GM19438 (cell line): Measurements from ENCODE around the gene APCDD1L.

ENCODE experiments used
- ATAC-seq: cut with Tn5 transposase; IDR thresholded peaks from one replicate; pipeline ENCODE4 v1.9.1; 2021; ENCODE audit warnings: low read depth; ENCODE audit not compliant: unreplicated experiment

Gene APCDD1L

DNA sequence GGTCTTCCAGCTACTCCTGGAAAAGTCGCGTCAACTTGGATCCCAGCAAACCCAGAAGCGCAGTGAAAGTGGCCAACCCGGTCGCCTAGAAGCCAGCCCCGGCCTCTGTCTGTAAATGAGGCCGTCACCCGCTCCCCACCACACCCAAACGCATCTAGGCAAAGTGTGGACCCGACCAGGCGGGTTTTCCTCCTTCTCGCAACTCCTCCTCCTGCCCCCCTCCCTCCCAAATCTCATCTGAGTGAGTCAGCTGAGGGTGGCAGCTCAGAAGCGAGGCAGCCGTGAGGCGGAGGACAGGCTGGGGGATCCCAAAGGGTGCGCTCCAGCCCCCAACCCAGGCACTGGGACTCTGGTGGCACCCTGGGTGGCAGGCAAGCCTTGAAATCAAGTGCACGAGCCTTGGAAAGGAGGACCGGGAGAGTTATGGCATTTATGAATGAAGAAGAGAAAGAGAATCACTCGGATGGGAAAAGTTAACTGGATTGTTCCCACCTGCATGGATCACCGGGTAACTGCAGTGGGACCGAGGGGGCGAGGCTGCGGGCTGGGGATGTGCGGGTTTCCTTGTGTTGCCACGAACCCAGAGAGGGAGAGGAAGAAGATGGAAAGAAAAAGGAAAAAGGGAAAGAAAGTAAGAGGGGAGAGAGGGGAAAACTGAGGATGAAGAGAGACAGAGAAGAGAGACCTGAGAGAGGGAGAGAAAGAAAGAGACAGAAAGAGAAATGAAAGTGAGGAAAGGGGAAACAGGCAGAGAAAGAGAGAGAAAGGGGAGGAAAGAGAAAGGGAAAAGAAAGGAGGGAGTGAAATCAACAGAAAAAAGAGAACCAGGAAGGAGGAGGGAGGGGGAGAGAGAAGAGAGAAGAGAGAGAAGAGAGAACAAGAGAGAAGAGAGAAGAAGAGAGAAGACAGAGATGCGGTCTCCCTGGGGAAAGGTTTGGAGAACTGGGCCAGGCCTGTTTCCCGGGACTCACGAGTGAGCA is at the start of gene APCDD1L:
Gene APCDD1L (minus strand): TSS at position 167 of the 980 bp plus-strand sequence. CDS start 692 bp downstream, outside the sequence.
- no peak for ATAC-seq

DNA sequence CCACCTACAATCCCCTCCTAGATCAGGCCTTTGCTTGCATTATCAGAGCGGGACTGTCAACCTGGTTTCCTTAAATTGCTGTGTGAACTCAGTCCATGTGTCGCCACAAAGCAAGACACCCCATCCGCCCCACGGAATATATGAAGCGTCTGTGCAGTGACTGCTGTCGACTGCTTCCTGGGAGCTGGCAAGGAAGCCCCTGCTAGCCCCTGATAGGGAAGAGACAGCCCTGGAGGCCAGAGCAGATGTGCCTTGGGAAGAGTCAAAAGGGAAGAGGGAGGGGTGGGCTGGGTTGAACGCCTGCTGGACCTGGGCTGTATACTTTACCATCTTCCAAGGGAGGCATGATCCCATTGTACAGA is 44.1 kb upstream of the APCDD1L start:
- ATAC-seq: no peak

DNA sequence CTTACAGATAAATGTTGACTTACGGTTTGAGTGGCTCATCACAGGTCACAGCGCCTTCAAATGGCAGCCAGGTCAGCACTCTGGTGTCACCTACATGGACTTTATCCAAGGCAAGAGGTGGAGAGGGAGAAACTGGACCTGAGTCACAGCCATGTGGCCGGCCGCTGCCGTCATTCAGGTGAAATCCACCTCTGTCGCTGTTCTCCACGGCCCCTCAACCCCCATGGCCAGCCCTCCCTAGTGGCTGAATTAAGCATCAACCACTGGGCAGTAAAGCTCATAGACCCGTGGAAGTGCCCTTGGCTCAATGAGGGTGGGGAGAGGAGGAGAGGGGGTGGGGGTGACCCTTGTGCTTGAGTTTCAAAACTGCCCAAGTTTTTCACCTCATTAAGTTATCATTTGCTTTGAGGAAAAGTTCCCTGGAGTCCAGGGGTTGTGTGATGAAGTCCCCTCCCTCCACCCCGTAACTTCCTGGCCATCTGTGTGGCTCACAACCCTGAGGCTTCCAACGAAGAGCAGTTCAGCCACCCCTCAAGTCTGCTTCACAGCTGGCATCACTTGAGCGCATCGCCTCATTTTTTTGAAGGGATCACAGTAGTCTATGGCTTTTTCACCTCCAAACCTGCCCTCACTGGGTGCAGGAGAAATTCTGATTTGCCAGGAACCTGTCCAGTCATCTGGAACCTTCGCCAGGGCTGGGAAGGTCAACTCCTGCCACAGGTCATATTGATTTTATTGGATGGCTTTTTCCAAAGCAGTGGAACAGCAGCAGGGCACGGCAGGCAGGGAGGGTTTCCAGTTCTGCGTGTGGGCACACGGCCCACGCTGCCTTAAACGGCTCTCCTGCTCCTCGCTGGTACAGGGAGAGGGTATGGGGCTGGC is 43.5 kb upstream of the APCDD1L start:
- no peak for ATAC-seq

DNA sequence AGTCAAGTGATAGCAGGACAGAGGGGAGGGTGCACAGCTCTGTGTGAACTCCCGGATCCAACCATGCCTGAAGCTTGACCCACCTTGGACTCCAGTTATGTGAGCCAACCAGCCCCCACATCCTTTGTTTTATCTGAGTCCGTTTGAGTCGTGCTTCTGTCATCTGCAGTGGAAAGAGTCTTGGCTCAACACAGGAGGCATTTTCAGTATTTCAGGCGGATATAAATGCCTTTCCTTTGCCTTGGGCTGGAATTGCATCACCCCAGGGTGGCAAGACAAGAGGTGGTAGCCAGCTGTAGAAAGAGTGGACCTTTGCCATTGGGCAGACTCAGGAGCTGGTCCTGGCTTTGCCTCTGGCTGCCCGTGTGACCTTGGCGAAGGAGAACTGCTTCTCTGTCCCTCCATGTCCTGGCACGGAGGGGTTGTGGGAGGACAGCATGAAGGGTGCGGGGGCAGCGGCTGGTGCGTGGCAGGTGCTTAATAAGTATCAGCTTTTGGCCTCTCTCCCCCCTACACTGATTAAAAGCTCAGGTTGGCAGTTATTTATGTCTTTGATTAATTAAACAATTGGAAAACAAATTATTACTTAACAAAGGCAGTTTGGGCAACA is 42.6 kb upstream of the APCDD1L start:
- no peak for ATAC-seq

DNA sequence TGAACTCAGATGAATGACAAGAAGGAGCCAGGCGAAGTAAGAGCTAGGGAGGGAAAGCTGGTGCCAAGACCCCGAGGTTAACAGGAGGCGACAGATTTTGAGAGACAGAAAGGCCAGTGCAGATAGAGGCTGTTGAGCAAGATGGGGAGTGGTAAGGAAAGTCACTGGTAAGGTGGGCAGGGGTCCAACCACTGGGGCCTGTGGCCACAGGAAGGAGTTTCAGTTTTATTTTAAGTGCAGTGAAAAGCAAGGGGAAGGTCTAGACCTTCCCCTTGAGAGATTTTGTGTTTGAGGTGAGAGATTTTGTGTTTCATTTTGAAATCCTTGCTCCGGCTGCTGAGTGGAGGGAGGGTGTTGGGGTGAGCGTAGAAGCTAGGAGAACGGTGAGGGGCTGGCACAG is 41.8 kb upstream of the APCDD1L start:
- no peak for ATAC-seq

DNA sequence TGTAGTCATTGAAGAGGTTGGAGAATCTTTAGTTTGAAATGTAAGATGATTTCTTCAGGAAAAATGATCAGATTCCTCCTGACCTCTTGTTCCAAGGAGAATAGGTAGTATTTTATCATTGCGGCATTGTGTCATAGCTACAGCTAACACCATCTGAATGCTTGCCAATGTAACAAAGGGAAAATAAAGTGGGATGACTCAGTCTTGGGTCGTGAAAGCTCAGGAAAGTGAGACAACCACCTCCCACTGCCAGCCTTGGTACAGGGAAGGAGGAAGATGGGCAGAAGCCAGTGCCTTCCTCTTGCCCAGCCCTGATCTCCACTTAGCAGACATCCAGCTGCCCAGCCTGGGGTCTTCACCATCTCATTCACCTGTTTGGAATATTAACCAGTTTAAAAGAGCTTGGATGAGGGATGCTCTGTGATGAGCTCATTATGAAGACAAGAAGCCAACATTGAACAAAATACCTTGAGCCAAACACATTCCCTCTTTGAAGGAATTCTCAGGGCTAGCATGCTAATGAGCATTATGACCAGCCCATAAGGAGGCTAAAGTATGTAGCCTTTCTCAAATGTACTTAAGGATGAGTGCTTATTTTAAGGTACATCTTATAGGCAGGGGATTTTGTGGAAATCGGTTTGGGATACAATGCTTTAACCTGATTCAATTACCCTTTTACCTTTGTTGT is 40.0 kb upstream of the APCDD1L start:
- no peak for ATAC-seq

DNA sequence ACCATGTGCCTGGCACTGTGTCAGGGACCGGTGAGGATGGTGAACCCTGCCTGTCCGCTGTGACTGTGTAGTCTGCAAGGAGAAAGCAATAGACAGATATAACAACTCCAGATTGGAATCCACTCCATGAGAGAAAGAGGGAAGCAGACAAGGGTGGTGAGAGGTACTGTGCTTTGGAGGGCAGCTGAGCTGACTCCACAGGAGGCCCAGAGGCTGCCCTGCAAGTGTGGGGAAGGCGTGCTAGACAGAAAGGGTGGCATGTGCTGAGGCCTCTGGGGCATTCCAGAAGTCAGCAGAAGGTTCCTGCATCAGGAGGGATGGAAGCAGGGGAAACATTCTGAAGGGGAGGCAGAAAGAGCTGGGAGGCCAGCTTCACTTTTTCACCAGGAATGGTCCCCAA is 39.3 kb upstream of the APCDD1L start:
- no peak for ATAC-seq

DNA sequence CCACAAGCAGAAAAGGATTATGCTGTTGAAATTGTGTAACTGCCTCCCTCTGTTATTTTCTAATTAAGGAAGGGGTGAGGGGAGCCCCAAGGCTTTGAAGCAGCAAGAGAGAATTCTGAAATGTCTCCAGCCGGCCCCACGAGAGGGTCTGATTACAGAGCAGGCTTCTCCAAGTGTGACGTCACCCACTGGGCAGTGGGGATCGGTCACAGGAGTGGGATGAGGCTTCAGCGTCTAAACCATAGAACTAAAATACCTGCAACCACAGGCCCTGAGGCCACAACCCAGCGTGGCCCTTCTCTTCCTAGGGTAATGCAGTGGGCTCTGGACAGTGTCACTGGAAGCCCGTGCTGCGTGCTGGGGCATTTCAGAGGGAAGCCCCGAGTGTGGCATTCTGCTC is 38.6 kb upstream of the APCDD1L start:
- no peak for ATAC-seq

DNA sequence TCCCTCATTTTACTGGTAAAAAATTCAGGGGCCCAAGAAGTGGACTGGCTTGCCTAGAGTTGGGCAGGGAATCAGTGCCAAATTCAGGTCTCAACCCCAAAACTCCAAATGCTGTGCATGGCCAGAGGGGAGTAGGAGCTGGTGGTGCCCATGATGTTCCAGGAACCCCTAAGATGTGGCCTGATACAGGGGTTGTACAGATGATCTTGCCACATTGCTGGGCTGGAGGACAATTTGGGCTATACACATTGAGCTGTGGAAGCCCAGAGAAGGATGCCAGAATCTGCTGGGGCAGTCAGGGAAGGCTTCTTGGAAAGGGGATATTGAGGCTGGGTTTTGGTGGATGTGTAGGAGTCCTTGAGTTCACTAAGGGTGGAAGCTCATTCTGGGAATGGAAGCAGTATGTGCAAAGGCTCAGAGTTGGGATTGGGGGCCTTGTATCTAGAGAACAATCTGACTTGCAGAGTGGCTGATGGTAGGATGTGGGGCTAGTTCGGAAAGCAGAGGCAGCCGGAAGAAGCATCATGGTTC is 38.0 kb upstream of the APCDD1L start:
- ATAC-seq: no peak

DNA sequence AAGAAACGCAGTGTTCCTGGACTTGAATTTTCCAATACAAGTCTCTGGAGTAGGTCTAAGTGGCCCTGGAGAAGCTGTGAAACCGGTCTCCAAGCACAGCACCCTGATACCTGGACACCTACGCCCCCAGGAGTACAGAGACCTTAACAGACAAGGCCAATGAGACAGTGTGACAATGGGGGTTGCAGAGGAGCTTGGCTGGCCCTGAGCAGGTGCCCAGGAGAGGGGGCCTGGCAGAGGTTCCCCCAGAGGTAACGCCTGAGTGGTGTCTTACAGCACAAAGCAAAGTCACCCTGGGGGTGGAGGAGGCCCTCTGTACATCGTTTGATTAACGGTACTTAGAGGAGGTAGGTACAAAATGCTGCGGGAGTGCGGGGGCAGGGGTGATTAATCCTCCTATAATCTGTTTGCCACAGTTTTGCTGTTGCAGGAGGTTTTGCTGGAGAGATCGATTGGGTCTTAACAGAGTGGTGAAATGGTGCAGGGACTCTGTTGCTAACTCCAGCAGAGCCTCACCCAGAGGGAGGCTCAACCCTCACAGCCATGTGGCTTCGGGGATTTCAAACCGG is 37.3 kb upstream of the APCDD1L start:
- no peak for ATAC-seq

DNA sequence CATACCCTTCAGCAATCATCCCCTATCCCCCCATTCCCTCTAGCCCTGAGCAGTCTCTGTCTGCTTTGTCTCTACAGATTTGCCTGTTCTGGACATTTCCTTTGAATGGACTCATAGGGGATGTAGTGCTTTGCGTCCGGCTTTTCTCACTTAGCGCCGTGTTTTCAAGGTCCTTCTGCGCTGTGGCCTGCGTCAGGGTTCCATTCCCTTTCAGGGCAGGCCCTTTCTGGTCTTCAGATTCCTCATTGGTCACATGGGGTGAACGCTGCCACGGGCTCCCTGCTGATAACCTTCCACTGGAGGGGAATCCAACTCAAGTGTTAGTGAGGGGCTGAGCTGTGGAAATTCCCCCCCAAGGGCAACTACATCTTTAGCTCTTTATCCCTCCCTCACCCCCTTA is 36.4 kb upstream of the APCDD1L start:
- ATAC-seq: no peak

DNA sequence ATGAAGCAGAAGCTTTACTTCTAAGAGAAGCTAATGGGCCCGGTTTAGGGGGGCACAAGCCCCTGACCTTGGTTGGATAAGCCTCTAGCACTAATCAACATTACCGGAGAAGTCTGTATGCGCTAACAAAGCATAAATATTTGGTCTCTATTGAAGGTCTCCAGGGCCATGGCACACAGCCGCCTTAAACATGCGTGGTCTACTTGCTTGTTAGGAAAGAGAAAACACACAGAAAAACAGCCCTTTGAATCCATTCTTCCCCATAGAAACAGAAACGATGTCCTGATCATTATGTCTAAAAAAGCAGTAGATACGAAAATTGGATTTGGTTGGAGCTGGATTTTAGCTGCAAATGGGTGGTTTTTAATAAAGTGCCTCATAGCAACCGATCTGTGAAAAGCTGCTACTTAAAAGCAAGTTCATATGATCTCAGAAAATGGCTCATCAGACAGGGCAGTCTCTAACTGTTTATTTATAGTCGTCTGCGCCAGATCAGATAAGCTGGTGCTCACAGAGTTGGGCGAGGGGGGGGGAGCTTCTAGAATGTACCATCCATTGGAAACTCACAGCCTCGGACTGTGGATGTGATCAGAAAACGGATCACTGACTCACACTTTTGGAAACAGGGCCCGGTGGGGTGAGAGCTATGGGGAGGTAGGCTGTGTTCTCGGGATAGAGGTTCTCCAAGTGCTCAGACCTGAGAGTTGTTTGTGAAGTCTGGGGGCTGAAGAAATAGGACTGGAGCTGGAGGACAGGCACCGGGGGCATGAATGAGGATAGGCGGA is 35.3 kb upstream of the APCDD1L start:
- no peak for ATAC-seq

DNA sequence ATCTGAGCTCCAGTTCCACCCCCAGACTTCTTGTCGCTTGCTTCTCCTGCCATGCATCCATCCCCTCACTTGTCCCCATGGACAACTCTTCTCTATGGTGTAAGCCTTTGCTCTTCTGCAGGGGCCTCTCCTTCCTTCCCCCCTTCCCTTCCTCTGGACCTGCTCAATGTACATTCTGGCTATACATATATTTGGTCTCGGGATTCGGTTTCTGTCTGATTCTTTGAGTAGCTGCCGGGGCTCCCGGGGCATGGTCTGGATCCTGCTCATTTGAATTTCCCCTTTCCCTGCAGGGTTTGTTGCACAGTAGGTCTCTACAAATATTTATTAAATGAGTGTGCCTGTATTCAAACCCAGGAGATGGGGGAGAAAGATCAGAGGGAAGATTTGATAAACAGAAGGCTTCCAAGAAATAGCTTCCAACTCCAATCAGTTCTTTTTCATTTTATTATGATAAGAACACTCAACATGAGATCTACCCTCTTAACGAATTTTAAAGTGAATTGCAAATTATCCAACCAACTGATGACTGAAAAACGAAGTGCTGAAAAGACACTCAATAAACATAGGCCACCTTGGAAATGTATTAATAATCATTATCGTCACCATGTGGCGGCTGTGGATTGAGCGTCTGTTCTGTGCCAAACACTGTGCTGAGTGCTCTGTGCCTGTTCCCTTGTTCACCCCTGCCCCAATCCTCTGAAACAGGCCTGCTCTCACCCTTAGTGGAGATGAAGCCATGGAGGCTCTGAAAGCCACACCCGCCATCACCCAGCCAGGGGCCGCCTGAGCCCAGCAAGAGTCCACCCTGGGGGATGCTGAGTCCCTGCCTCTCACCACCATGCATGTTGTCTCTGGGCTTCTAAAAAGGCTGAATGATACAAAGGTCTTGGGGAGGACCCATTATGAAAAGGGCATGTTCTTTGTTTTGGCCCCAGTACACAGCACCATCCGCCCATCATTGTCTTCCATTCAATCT is 34.3 kb upstream of the APCDD1L start:
- no peak for ATAC-seq

DNA sequence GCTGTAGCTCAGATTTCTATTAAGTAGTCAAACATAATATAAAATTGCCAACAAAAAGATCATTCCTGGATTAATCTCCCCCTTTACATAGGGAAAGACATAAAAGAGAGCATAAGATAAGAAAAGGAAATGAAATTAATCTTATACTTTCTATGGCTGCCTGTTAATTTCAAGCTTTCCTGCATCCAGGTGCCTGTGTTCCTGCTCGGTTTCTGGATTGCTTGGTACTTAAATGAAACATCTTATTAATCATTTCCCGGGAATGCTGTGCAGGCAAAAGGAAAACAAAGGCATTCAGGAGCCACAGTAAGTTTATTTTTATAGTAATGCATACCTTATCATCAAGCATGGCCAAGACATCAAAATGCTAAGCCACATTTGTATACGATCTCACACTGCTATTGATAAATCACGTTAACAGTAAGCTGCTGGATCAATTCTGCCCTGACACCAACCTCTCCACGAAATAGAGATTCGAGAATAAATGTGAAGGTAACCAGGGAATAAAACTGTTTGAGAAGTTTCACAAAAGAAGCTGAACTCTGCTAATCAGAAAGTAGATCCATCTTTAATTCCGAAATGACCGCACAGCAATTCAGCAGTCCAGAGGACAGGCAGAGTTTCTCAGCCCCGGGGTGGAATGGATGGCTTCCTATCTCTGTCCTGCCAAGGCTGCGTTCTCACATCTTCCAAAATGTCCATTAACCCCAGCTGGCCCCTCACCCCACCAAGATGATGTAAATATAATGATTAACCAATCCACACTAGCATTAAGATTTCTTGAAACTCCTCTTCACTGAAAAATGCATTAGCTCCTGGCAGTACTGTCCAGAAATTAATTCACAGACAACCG is 32.6 kb upstream of the APCDD1L start:
- ATAC-seq: no peak

DNA sequence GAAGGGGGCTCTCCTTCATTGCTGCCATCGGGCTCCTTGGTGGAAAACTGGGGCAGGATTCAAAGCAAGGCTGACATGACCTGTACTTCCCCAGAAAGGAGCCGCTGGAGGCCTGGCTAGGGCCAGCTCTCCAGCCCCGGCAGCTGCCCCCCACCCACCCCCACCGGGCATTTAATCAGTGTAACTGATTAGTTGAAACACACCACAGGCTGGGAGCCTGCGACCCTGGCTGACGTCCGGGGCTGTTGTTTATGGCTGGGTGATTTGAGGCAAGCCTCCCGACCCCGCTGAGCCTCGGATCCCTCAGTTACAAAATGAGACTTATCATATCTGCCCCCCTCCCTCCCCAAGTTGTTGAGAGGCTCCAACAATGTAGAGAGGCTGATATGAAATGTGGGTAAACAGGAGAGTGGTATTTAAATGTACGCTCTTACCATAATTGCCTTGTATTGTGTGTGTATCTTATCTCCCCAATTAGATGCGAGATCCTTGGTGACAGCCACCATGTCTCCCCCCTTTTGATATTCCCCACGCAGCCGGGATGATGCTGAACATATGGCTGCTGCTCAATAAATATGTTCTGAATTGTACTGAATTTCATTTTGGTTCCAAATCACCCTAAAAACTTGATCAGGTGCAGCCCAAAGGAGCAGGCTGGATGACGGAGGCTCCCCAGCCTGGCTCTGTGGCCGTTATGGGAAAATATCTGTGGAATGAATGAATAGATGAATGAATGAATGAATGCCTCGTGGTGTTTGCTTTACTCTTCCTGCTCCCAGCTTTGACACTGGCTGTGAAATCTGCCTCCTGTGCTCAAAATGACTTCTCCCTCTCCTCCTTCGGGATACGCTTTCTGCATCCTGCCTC is 31.8 kb upstream of the APCDD1L start:
- ATAC-seq: no peak

DNA sequence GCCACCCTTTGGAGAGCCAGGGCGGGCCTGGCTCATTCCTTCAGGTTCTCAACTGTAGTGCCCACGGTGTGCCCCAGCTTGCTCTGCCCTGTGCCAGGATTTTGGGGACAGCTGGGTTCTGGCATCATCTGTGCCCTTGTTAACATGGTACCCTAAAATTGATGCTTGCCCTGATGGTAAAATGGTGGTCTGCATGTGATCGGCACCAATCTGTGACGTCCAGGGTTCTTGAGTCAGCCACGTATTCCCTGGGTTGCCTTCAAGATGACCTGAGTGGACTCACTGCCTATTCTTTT is 31.2 kb upstream of the APCDD1L start:
- no peak for ATAC-seq
